Breast epithelium (tissue), 3 donors: Measurements from ENCODE around the gene FAF1.

Experiments
- CTCF ChIP-seq, 3 donors: fragments of 450-650 bp; IDR thresholded peaks; one replicate each; pipeline ENCODE4 v1.5.1; 2016 to 2017; ENCODE audit warnings: antibody characterized with exemption in 3 of 3, mild to moderate bottlenecking in 3 of 3, moderate library complexity in 3 of 3
- POLR2A ChIP-seq: fragments of 450-650 bp; IDR thresholded peaks from one replicate; pipeline ENCODE4 v1.6.1; 2016; ENCODE audit warnings: antibody characterized with exemption, mild to moderate bottlenecking, moderate library complexity
- POLR2AphosphoS5 ChIP-seq, 3 donors: sonication (generic); formaldehyde crosslinking; IDR thresholded peaks; one replicate each; pipeline ENCODE4 v1.6.1; 2017; ENCODE audit warnings: antibody characterized with exemption in 3 of 3

- no peak for TF ChIP-seq POLR2A
- no peak for TF ChIP-seq CTCF (IDR thresholded peaks at IDR 0.05)
- TF ChIP-seq POLR2AphosphoS5 (IDR thresholded peaks at IDR 0.05): no peak
Measured at GRCh38 chr1:50836117-50836516, 124.0 kb downstream of the FAF1 start.
